ENCODE data around the gene IFT122.
A peak's percentile ranks its signal among the peaks of the same experiment; 100 is the strongest.
"Not testable (repeated sequence)": the region's sequence is repeated elsewhere in the genome, so short reads cannot be mapped to it uniquely, and the experiment has no call there.

The IFT122 gene

DNA sequence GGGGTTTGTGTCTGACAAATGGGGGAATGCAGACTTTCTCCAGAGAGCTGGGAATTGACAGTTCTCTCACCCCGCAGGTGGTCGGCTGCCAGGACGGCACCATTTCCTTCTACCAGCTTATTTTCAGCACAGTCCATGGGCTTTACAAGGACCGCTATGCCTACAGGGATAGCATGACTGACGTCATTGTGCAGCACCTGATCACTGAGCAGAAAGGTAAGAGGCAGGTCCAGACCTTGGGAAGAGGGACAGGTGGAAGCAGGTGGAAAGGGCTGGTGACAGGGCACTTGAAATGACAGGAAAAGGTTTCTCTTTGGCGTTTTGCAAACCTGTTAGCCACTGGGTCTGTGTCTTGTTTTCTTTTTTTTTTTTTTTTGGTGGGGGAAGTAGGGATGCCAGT, 36.6 kb downstream of the IFT122 start:
- H3K9me3 ChIP-seq (ENCODE audit: control insufficient read depth, insufficient read depth, low read depth, low read length), result no peaks in the 10 kb centered on the region
- H3K4me3 ChIP-seq (ENCODE audit: low read depth, low read length), result no peak overlapping the region
- H3K9ac ChIP-seq (ENCODE audit: low read length), result no peak overlapping the region
- peaks cover 45% of the 10 kb centered on the region for H3K36me3 ChIP-seq (ENCODE audit: control insufficient read depth, insufficient read depth, low read length)
- no peaks in the 10 kb centered on the region for H3K27me3 ChIP-seq (ENCODE audit: control insufficient read depth, insufficient read depth, low read length)
- peaks cover 1% of the 10 kb centered on the region; the same call in 1 of the 2 replicates for H3K4me1 ChIP-seq (ENCODE audit: control insufficient read depth, insufficient read depth, low read length)
- H3K27ac ChIP-seq (ENCODE audit: low read depth, low read length), result no peak overlapping the region

DNA sequence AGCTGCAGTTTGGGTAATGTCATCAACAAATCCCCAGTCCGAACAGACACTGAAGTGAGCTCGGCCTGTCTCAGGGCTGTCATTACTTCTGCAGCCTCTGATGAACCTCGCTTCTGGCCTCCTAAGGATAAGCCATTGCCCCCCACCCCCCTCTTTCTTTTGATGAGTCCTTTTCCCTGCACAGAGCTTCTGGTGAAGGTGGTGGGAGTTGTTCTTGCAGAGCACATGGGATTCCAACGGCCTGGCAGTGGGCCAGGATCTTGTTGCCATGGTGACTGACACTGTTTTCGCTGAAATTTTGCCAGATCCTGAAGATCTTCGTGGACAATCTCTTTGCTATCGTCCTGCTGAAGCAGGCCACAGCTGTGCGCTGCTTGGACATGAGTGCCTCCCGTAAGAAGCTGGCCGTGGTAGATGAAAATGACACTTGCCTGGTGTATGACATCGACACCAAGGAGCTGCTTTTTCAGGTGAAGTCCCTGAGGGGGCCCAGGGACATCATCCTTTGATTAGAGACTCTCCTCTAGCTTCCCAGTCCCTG, 41.3 kb downstream of the IFT122 start:
- Histone ChIP-seq H3K36me3 (ENCODE audit: control insufficient read depth, insufficient read depth, low read length) (peaks cover 48% of the 10 kb centered on the region), H3K4me1 (ENCODE audit: control insufficient read depth, insufficient read depth, low read length) (peaks cover 25% of the 10 kb centered on the region)
- H3K9me3 ChIP-seq (ENCODE audit: control insufficient read depth, insufficient read depth, low read depth, low read length); H3K4me3 ChIP-seq (ENCODE audit: low read depth, low read length); H3K9ac ChIP-seq (ENCODE audit: low read length); H3K27ac ChIP-seq (ENCODE audit: low read depth, low read length); H3K27me3 ChIP-seq (ENCODE audit: control insufficient read depth, insufficient read depth, low read length): not testable (repeated sequence)

DNA sequence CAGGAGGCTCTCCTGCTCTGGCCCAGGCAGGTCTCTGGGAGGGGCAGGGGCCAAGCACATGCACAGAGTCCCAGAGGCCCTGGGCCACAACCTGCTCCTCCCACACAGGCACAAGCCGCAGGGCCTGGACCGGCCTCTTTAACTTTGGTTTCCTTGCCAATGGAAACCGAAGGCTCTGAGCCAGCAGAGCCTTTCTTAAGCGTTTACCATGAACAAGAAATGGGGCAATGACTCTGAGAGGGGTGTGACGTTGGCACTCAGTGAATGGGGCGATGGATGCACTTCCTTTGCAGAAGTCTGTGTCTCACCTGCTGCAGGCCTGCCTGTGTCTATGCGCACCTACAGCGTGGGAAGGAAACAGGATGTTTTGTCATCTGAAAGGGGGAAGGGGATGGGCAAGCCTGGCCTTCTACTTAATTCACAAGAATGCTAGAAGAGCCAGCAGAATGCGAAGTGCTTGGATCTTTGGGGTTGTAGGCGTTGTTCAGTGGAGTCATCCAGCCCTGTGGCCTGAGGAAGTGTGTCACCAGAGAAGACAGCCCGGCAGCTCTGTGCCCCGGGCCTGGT, 41.8 kb downstream of the IFT122 start:
- Histone ChIP-seq H3K9me3 (ENCODE audit: control insufficient read depth, insufficient read depth, low read depth, low read length) (no peaks in the 10 kb centered on the region), H3K36me3 (ENCODE audit: control insufficient read depth, insufficient read depth, low read length) (peaks cover 42% of the 10 kb centered on the region), H3K4me3 (ENCODE audit: low read depth, low read length) (no peak overlapping the region), H3K9ac (ENCODE audit: low read length) (no peak overlapping the region), H3K27ac (ENCODE audit: low read depth, low read length) (no peak overlapping the region), H3K4me1 (ENCODE audit: control insufficient read depth, insufficient read depth, low read length) (peaks cover 30% of the 10 kb centered on the region), H3K27me3 (ENCODE audit: control insufficient read depth, insufficient read depth, low read length) (no peaks in the 10 kb centered on the region)

DNA sequence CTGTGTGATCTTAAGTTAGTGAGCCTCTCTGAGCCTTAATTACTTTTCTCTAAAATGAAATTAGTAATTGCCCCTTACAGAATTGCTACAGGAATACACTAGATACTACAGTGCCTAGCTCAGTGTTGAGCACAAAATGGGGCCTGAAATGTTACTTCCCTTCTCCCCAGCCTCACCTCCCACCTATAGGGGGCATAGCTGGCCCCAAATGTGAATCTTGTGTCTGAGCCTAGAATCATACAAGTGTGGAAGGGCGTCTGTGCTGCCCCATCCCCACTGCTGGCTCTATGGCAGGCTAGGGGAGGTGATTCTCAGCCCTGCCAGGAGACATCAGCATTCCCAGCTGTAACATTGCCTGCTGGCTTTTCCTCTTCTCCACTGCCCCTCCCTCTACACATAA, 42.7 kb downstream of the IFT122 start:
- no peak overlapping the region for H3K4me3 ChIP-seq (ENCODE audit: low read depth, low read length)
- peaks cover 34% of the 10 kb centered on the region for H3K4me1 ChIP-seq (ENCODE audit: control insufficient read depth, insufficient read depth, low read length)
- no peak overlapping the region for H3K9ac ChIP-seq (ENCODE audit: low read length)
- H3K9me3 ChIP-seq (ENCODE audit: control insufficient read depth, insufficient read depth, low read depth, low read length), result no peaks in the 10 kb centered on the region
- no peak overlapping the region for H3K27ac ChIP-seq (ENCODE audit: low read depth, low read length)
- H3K36me3 ChIP-seq (ENCODE audit: control insufficient read depth, insufficient read depth, low read length), result peaks cover 34% of the 10 kb centered on the region
- H3K27me3 ChIP-seq (ENCODE audit: control insufficient read depth, insufficient read depth, low read length), result no peaks in the 10 kb centered on the region

DNA sequence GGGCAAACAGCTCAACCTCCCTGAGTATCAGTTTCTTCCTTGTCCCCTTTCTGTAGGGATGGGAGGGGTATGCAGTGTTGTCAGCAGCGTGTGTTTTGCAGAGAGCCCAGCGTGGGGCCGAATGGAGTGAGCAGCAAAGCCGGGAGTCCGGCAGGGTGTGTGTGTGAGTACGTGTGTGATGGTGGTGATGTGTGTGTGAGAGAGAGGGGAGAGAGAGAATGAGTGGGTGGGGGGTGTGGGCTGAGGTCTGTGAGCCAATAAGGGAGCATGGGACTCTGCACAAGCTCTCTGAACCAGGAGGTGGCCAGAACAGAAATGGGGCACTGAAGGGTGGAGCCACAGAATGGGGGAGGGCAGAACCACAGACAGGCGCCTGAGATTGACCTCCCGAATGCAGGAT, 43.8 kb downstream of the IFT122 start:
- H3K4me3 ChIP-seq (ENCODE audit: low read depth, low read length), result no peak overlapping the region
- no peak overlapping the region for H3K27ac ChIP-seq (ENCODE audit: low read depth, low read length)
- peaks cover 34% of the 10 kb centered on the region for H3K4me1 ChIP-seq (ENCODE audit: control insufficient read depth, insufficient read depth, low read length)
- no peak overlapping the region for H3K9ac ChIP-seq (ENCODE audit: low read length)
- H3K9me3 ChIP-seq (ENCODE audit: control insufficient read depth, insufficient read depth, low read depth, low read length), result no peaks in the 10 kb centered on the region
- H3K27me3 ChIP-seq (ENCODE audit: control insufficient read depth, insufficient read depth, low read length), result no peaks in the 10 kb centered on the region
- H3K36me3 ChIP-seq (ENCODE audit: control insufficient read depth, insufficient read depth, low read length), result peaks cover 24% of the 10 kb centered on the region

DNA sequence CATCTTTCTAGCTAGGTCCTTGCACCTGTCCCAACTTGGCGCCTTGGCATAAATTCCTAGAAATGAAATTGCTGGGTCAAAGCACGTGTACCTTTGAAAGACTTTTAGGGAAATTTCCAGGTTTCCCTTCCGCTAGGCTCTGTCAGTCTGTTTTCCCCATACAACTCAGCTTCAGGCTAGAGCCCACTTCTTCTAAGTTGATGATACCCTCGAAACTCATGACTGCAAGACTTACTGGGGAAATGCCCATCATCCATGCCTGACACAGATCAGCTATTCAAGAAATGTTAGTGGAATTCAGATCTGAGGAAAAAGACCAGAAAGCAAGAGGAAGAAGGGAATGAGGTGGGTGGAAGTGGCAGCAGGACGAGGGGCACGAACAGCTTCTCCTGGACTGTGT, 45.1 kb downstream of the IFT122 start:
- H3K27ac ChIP-seq (ENCODE audit: low read depth, low read length); H3K9ac ChIP-seq (ENCODE audit: low read length); H3K4me3 ChIP-seq (ENCODE audit: low read depth, low read length); H3K9me3 ChIP-seq (ENCODE audit: control insufficient read depth, insufficient read depth, low read depth, low read length); H3K27me3 ChIP-seq (ENCODE audit: control insufficient read depth, insufficient read depth, low read length): not testable (repeated sequence)
- Histone ChIP-seq H3K4me1 (ENCODE audit: control insufficient read depth, insufficient read depth, low read length) (peaks cover 34% of the 10 kb centered on the region), H3K36me3 (ENCODE audit: control insufficient read depth, insufficient read depth, low read length) (peaks cover 17% of the 10 kb centered on the region)

DNA sequence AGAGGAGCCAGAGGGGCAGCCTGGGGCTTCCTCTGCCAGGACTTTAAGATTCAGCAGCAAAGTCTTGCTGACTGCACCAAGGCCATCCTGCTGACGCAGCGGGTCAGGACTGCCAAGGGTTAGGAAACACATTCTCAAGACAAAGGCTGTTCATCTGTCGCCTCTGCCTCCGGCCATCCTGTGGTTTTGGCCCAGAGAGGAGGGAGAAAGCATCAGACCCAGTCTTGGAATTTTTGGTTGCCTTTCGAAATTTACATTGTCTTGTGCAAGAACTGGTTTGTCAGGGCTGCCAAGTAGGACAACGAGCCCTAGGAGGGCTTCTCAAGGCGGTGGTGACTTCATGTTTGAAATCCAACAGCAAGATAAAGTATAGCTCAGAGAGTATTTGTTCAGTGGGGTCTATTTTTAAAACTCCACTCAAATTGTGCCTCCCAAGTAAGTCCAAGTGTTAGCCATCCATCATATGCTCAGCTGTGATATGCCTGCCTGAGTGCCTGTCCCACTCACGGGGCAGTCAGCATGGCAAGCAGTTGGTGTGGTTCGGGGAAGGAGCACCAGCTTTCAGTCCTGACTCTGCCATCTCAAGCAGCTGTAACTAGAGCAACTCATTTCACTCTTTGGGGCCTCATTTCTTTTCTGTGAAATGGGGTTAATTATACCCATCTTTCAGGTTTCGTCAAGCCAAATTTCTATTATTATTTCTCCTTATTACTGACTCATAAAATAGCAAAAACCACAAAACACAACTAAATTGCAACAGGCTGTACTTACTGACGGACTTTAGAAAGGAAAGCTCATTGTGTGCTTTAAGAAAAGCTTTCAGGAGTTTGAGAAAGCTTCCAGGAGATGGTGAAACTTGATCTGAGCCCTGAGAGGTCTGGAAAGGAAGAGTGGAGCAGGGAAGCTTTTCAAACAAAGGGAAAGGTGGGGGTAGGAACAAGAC, 46.0 kb downstream of the IFT122 start:
- H3K27ac ChIP-seq (ENCODE audit: low read depth, low read length), result peak overlapping the region; percentile 25; the same call in 1 of the 2 replicates
- no peak overlapping the region for H3K4me3 ChIP-seq (ENCODE audit: low read depth, low read length)
- H3K4me1 ChIP-seq (ENCODE audit: control insufficient read depth, insufficient read depth, low read length), result peaks cover 41% of the 10 kb centered on the region
- H3K9ac ChIP-seq (ENCODE audit: low read length), result no peak overlapping the region
- H3K9me3 ChIP-seq (ENCODE audit: control insufficient read depth, insufficient read depth, low read depth, low read length), result no peaks in the 10 kb centered on the region
- no peaks in the 10 kb centered on the region for H3K27me3 ChIP-seq (ENCODE audit: control insufficient read depth, insufficient read depth, low read length)
- peaks cover 11% of the 10 kb centered on the region; the same call in 1 of the 2 replicates for H3K36me3 ChIP-seq (ENCODE audit: control insufficient read depth, insufficient read depth, low read length)

DNA sequence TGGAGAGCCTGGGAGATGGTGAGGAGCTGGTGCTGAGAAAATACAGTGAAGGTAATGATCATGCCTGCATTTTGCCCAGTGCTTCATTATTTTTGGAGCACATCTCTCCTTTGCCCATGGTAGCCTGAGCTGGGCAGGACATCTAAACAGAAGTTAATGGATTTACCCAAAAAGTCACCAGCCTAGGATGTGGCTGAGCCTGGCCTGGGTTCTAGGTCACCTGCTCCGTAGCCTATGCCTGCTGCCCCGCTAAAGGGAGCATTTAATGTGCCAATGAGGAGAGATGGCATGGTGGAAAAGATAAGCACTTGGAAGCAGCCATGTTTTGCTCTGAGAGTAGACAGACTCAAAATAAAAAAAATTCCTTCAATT, 46.6 kb downstream of the IFT122 start:
- no peak overlapping the region for H3K9ac ChIP-seq (ENCODE audit: low read length)

DNA sequence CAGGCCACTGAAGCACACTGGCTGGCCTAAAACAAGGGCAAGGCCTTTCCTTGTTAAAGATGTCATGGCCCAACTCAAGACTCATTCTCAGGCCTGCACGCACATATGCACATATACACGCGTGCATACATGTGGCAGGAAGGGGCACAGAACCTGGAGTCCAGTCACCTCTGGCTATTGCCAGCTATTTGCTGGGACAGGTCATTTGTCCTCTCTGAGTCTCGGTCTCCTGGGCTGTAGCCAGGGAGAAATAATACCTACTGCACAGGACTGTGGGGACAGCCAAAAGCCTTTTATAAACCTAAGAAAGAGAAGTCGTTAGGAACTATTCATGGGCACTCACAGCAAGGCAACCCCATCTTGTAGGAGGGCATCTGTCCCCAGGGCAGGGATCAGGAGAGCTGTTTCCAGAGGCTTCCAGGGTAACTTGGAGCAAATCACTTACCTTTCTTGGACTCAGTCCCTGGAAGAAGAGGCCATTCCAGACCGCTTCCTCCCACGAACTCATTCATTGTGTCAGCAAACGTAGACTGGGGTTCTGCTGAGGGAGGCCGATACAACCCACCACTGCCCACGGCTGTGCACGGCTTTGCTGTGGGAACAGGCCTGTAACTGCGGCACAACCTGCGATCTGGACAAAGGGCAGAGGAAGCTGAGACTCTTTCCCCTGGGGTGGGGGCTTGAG, 47.3 kb downstream of the IFT122 start:
- Histone ChIP-seq H3K9me3 (ENCODE audit: control insufficient read depth, insufficient read depth, low read depth, low read length) (no peaks in the 10 kb centered on the region), H3K27me3 (ENCODE audit: control insufficient read depth, insufficient read depth, low read length) (no peaks in the 10 kb centered on the region), H3K9ac (ENCODE audit: low read length) (no peak overlapping the region), H3K27ac (ENCODE audit: low read depth, low read length) (no peak overlapping the region), H3K36me3 (ENCODE audit: control insufficient read depth, insufficient read depth, low read length) (peaks cover 17% of the 10 kb centered on the region; the same call in 1 of the 2 replicates), H3K4me3 (ENCODE audit: low read depth, low read length) (no peak overlapping the region), H3K4me1 (ENCODE audit: control insufficient read depth, insufficient read depth, low read length) (peaks cover 33% of the 10 kb centered on the region)

More for the DNA sequence above, 46.6 kb downstream of the IFT122 start:
- no peak overlapping the region; the same call in 1 of the 2 replicates for H3K27ac ChIP-seq (ENCODE audit: low read depth, low read length)
- peaks cover 11% of the 10 kb centered on the region; the same call in 1 of the 2 replicates for H3K36me3 ChIP-seq (ENCODE audit: control insufficient read depth, insufficient read depth, low read length)
- H3K4me1 ChIP-seq (ENCODE audit: control insufficient read depth, insufficient read depth, low read length), result peaks cover 39% of the 10 kb centered on the region
- H3K9me3 ChIP-seq (ENCODE audit: control insufficient read depth, insufficient read depth, low read depth, low read length), result no peaks in the 10 kb centered on the region
- H3K4me3 ChIP-seq (ENCODE audit: low read depth, low read length), result no peak overlapping the region
- no peaks in the 10 kb centered on the region for H3K27me3 ChIP-seq (ENCODE audit: control insufficient read depth, insufficient read depth, low read length)

DNA sequence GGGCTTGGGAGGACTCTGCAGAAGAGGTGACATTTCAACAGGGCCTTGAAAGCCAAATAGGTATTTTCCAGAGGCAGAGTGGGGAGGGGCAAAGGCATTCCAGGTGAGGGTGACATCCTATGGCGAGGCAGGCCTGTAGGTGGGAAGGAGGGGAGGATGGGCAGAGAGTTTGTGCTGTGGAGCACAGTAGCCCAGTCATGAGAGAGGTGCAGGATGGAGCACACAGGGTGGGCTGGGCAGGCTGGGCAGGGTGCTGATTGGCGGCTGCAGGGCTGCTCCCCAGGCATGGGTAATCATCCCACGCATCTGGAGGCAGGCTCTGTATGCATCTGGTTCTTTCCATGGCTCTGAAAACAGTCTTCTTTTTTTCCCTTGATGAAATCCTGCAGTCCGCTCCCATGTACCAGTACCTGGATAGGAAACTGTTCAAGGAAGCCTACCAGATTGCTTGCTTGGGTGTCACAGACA, 47.9 kb downstream of the IFT122 start:
- not testable (repeated sequence) for H3K9me3 ChIP-seq (ENCODE audit: control insufficient read depth, insufficient read depth, low read depth, low read length); H3K9ac ChIP-seq (ENCODE audit: low read length)

More for the DNA sequence above, 47.9 kb downstream of the IFT122 start:
- peaks cover 20% of the 10 kb centered on the region; the same call in 1 of the 2 replicates for H3K36me3 ChIP-seq (ENCODE audit: control insufficient read depth, insufficient read depth, low read length)
- H3K27ac ChIP-seq (ENCODE audit: low read depth, low read length); H3K27me3 ChIP-seq (ENCODE audit: control insufficient read depth, insufficient read depth, low read length); H3K4me3 ChIP-seq (ENCODE audit: low read depth, low read length): not testable (repeated sequence)
- H3K4me1 ChIP-seq (ENCODE audit: control insufficient read depth, insufficient read depth, low read length), result peaks cover 28% of the 10 kb centered on the region
